ENCODE measurements around the gene ATP11A.

DNA sequence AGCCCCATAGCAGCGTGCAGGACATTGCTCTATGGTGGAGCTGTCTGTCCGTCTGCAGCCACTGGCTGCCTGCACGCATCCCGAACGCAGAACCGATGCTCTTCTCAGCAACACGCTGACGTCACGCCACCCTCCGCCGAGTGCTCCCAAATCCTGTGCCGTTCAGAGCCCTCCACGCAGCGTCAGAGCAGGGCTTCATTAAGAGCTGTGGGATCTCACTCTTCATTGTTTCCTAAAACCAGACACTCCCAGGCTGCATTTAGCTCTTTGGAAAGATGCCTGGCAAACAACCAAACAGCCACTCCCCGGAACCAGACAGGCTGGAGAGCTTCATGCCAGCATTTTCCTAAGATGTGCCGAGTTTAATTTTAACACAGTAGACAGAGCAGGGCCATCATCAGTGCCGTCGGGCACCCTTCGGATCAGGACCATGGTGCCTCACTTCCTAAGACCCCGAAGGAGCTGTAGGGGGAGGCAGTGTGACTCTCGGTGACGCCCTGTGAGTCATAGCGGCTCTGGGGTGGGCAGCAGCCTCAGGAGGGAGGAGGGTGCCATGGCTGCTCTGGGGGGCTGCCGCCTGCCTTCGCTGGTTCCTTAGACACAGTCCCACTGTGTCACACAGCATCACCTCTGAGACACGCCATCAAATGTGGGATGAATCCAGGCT is 147.7 kb downstream of the ATP11A start:
- TF ChIP-seq EZH2 (IDR thresholded peaks at IDR 0.05; ENCODE audit: insufficient read depth, poor library complexity, severe bottlenecking), result no peak
- TF ChIP-seq EZH2phosphoT487 (IDR thresholded peaks at IDR 0.05; ENCODE audit: insufficient read depth, low read depth), result no peak
